Prostate gland (tissue), 2 donors: Measurements from ENCODE around the gene PLEKHM2. TPM values are rescaled to one million over a fixed set of nuclear protein-coding genes. Genes with fewer than 3 reads are reported as not detected.

Source experiments
- DNase-seq: peaks from one replicate; pipeline ENCODE4 v3.0.0-alpha.2; 2019; ENCODE audit warnings: low spot score
- H3K27ac ChIP-seq, 2 donors: fragments of 200-600 bp; sonication (generic); 2 replicates each; pipeline ENCODE4 v1.5.1; 2017 to 2019
- H3K27me3 ChIP-seq: fragments of 200-600 bp; sonication (generic); replicated peaks from 2 replicates; pipeline ENCODE4 v1.5.1; 2019; ENCODE audit not compliant: insufficient read depth
- H3K36me3 ChIP-seq, 2 donors: fragments of 200-600 bp; sonication (generic); 1 replicate in 1 of 2; 2 replicates in 1 of 2; pipeline versions ENCODE4 v1.5.1 to v1.8.1; 2017 to 2019
- H3K4me1 ChIP-seq: fragments of 200-600 bp; sonication (generic); replicated peaks from 2 replicates; pipeline ENCODE4 v1.5.1; 2019
- H3K4me3 ChIP-seq, 2 donors: fragments of 200-600 bp; sonication (generic); 2 replicates each; pipeline ENCODE4 v1.5.1; 2017 to 2019
- H3K9me3 ChIP-seq: fragments of 200-600 bp; sonication (generic); 2 replicates; pipeline ENCODE4 v1.5.1; 2017
- POLR2A ChIP-seq: fragments of 450-650 bp; IDR thresholded peaks from one replicate; pipeline ENCODE4 v1.6.1; 2016; ENCODE audit warnings: antibody characterized with exemption, mild to moderate bottlenecking
- POLR2AphosphoS5 ChIP-seq: sonication (generic); formaldehyde crosslinking; IDR thresholded peaks from one replicate; pipeline ENCODE4 v1.6.1; 2017; ENCODE audit warnings: antibody characterized with exemption
- WGBS: methylation state at CpG from one replicate; pipeline ENCODE4 v1.1.5; 2018; 5-methylcytosine and 5-hydroxymethylcytosine counted together
- intact Hi-C: fragments of 100-400 bp; cut with DNase I; formaldehyde crosslinking; loops from one replicate; pipeline ENCODE4 v1.14.2; 2022
- total RNA-seq, 2 donors: library from RNA; depleted of rRNA; stranded (reverse); fragments of >200 nt; gene quantifications; one replicate each; pipeline ENCODE4 v1.1.0, GENCODE V29; 2016
- TF ChIP-seq, protein P1 (sequence below), 4 experiments: fragments of 200-600 bp in 2 of 4; fragments of 450-650 bp in 2 of 4; sonication (generic) in 2 of 4; IDR thresholded peaks; 1 replicate in 3 of 4; 2 replicates in 1 of 4; pipeline ENCODE4 v1.5.1; 2016 to 2019; ENCODE audit warnings: antibody characterized with exemption in 4 of 4, mild to moderate bottlenecking in 2 of 4, moderate library complexity in 2 of 4

Gene PLEKHM2
- total RNA-seq, 2 donors from 2014 or later, result 29.0 to 60.4 TPM

- WGBS, result 96% methylated on average over 2 of the region's 2 CpGs
- H3K4me1 ChIP-seq, result peaks cover 6% of the 10 kb centered on the region
- no peak for DNase-seq
- no peaks in the 10 kb centered on the region for H3K27me3 ChIP-seq
- intact Hi-C loops, result no loop called here
- H3K27ac ChIP-seq, result no peak overlapping the region
- no peaks in the 10 kb centered on the region for H3K9me3 ChIP-seq
- no peak overlapping the region for H3K4me3 ChIP-seq
- no peaks in the 10 kb centered on the region for H3K36me3 ChIP-seq
- TF ChIP-seq, protein P1, sequence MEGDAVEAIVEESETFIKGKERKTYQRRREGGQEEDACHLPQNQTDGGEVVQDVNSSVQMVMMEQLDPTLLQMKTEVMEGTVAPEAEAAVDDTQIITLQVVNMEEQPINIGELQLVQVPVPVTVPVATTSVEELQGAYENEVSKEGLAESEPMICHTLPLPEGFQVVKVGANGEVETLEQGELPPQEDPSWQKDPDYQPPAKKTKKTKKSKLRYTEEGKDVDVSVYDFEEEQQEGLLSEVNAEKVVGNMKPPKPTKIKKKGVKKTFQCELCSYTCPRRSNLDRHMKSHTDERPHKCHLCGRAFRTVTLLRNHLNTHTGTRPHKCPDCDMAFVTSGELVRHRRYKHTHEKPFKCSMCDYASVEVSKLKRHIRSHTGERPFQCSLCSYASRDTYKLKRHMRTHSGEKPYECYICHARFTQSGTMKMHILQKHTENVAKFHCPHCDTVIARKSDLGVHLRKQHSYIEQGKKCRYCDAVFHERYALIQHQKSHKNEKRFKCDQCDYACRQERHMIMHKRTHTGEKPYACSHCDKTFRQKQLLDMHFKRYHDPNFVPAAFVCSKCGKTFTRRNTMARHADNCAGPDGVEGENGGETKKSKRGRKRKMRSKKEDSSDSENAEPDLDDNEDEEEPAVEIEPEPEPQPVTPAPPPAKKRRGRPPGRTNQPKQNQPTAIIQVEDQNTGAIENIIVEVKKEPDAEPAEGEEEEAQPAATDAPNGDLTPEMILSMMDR (IDR thresholded peaks at IDR 0.05), result no peak
Measured at GRCh38 chr1:15755021-15755645, 71.0 kb downstream of the PLEKHM2 start.

DNA sequence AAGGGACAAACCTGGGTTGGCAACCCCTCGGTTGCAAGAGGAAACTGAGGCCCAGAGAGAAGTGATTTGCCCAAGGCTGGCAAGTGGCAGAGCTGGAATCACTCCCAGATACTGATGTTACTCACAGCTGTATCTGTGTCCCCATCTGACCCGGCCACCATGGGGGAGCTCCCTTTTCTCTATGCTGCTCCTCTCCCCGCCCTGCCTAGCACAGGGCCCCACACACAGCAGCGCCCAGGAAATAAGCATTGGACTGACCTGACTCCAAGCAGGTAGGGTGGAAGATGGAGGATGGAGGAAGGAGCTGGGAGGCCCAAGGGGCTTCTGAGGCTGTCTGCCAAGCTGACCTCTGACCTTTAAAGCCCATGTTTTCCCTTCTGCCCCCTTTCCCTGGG is 71.5 kb downstream of the PLEKHM2 start:
- Histone ChIP-seq H3K9me3 (no peaks in the 10 kb centered on the region), H3K4me1 (peaks cover 6% of the 10 kb centered on the region), H3K27ac (no peak overlapping the region), H3K27me3 (no peaks in the 10 kb centered on the region), H3K36me3 (no peaks in the 10 kb centered on the region), H3K4me3 (no peak overlapping the region)
- no peak for DNase-seq
- WGBS, result 85% methylated on average over 4 of the region's 4 CpGs
- intact Hi-C loops, result no loop called here
- TF ChIP-seq, protein P1 (IDR thresholded peaks at IDR 0.05), result no peak
- no peak for TF ChIP-seq POLR2AphosphoS5
- no peak for TF ChIP-seq POLR2A

GRCh38 chr1:15756143-15757015 is 72.3 kb downstream of the PLEKHM2 start:
- Histone ChIP-seq H3K4me1 (peaks cover 6% of the 10 kb centered on the region), H3K27me3 (no peaks in the 10 kb centered on the region), H3K4me3 (no peak overlapping the region), H3K36me3 (no peaks in the 10 kb centered on the region), H3K27ac (peak overlapping the region in 1 of 2 donors; percentile 54), H3K9me3 (no peaks in the 10 kb centered on the region)
- TF ChIP-seq, protein P1 (IDR thresholded peaks at IDR 0.05), result no peak
- peak; percentile 39 for TF ChIP-seq POLR2AphosphoS5
- TF ChIP-seq POLR2A, result peak; percentile 42
- intact Hi-C loops, result no loop called here
- peak; percentile 55 for DNase-seq
- WGBS, result 38% methylated on average over 21 of the region's 21 CpGs

DNA sequence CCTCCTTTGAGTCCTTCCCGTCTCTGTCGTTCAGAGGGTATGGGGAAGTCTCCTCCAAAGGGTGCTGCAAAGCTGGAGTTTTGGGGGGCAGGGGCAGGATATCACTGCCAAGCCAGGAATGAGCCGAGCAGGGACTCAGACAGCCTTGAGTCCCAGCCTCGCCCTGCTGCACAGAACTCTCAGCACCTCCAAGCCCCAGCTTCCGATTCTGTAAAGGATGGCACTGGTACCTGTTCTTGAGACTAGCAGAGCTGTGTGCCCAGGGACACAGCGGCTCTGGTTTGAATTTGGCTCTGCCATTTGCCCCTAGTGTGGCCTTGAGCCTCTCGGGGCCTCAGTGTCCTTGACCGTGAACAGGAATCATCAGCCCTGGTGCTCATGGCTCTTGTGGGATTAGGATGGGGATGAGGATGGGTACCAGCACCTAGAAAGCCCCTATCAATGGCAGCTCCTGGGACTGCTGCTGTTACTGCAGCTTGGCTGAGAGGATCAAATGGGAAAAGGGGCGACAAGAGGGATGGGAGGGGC is 73.0 kb downstream of the PLEKHM2 start:
- Histone ChIP-seq H3K27ac (peak overlapping the region; percentile 80 to 83), H3K27me3 (no peaks in the 10 kb centered on the region), H3K9me3 (no peaks in the 10 kb centered on the region), H3K36me3 (no peaks in the 10 kb centered on the region), H3K4me1 (peaks cover 6% of the 10 kb centered on the region), H3K4me3 (no peak overlapping the region)
- intact Hi-C loops, result no loop called here
- WGBS, result 77% methylated on average over 9 of the region's 9 CpGs
- TF ChIP-seq POLR2A, result no peak
- TF ChIP-seq, protein P1 (IDR thresholded peaks at IDR 0.05), result no peak
- no peak for TF ChIP-seq POLR2AphosphoS5
- DNase-seq, result no peak
